NCI-H187 (cell line): Measurements from ENCODE around the gene GOLGA2.
"Not testable (repeated sequence)": the region's sequence is repeated elsewhere in the genome, so short reads cannot be mapped to it uniquely, and the experiment has no call there.

ENCODE experiments used
- DNase-seq, 2 experiments: peaks; one replicate each; lab custom pipeline; 2025; lab: John Stamatoyannopoulos, UW

Gene GOLGA2

GRCh38 chr9:128242828-128243214 lies 33.0 kb downstream of the GOLGA2 start:
- DNase-seq = no peak

GRCh38 chr9:128242124-128242523 lies 33.7 kb downstream of the GOLGA2 start:
- no peak for DNase-seq

- no peak for DNase-seq
These were observed 41.9 kb downstream of the GOLGA2 start for GRCh38 chr9:128233817-128234406.

- no peak for DNase-seq
These were observed 43.0 kb downstream of the GOLGA2 start for GRCh38 chr9:128232528-128233428.

- no peak for DNase-seq
These were observed 43.9 kb downstream of the GOLGA2 start for GRCh38 chr9:128231638-128232527.

- not testable (repeated sequence) for DNase-seq
These were observed 44.9 kb downstream of the GOLGA2 start for GRCh38 chr9:128230897-128231296.

- DNase-seq = no peak
These were observed 49.4 kb downstream of the GOLGA2 start for GRCh38 chr9:128226412-128226801.

GRCh38 chr9:128225770-128226411 lies 49.9 kb downstream of the GOLGA2 start:
- DNase-seq = no peak

- DNase-seq = no peak
These were observed 50.9 kb downstream of the GOLGA2 start for GRCh38 chr9:128224877-128225276.

- DNase-seq = no peak
These were observed 52.7 kb downstream of the GOLGA2 start for GRCh38 chr9:128222880-128223670.

GRCh38 chr9:128222026-128222425 lies 53.8 kb downstream of the GOLGA2 start:
- DNase-seq = no peak

GRCh38 chr9:128219831-128220230 lies 56.0 kb downstream of the GOLGA2 start:
- no peak for DNase-seq

GRCh38 chr9:128218518-128219389 lies 57.1 kb downstream of the GOLGA2 start:
- peak; percentile 70 to 71 for DNase-seq

GRCh38 chr9:128218172-128218517 lies 57.7 kb downstream of the GOLGA2 start:
- no peak for DNase-seq

- no peak for DNase-seq
These were observed 58.8 kb downstream of the GOLGA2 start for GRCh38 chr9:128216781-128217553.

- DNase-seq = no peak
These were observed 60.1 kb downstream of the GOLGA2 start for GRCh38 chr9:128215491-128216409.

- no peak for DNase-seq
These were observed 61.0 kb downstream of the GOLGA2 start for GRCh38 chr9:128214571-128215490.
